Measurements from ENCODE around the gene WDR77. TPM values are rescaled to one million over a fixed set of nuclear protein-coding genes. Genes with fewer than 3 reads are reported as not detected.

WDR77 gene
- 20.2 TPM for polyA plus RNA-seq (2013, experiment 1 of 2)
- polyA plus RNA-seq (2013, experiment 2 of 2) = 20.5 TPM

- peak within 1 kb of the TSS; percentile 71 for H3K27ac ChIP-seq (replicated peaks; ENCODE audit: low read length)
- no peak within 1 kb of the TSS for H3K4ac ChIP-seq (ENCODE audit: low read length)
- no peaks in the 10 kb centered on the region for H3K27me3 ChIP-seq (ENCODE audit: control insufficient read depth in 3 of 3, insufficient read depth in 3 of 3, low read depth in 1 of 3, low read length in 3 of 3)
- H3K9me3 ChIP-seq (replicated peaks in 1 of 2; ENCODE audit: control insufficient read depth in 2 of 2, insufficient read depth in 1 of 2, low read depth in 1 of 2, low read length in 2 of 2) = no peaks in the 10 kb centered on the region
- peak within 1 kb of the TSS; percentile 70 for H3K23ac ChIP-seq (ENCODE audit: low read depth, low read length, poor library complexity)
- H2BK5ac ChIP-seq (ENCODE audit: low read length) = no peak within 1 kb of the TSS
- peak within 1 kb of the TSS; percentile 50 for H3K14ac ChIP-seq (ENCODE audit: low read length)
- peak within 1 kb of the TSS; percentile 89 for H2AFZ ChIP-seq (ENCODE audit: low read length)
- H3K9ac ChIP-seq (ENCODE audit: low read depth, low read length, poor library complexity) = peak within 1 kb of the TSS; percentile 96
- H2BK12ac ChIP-seq (ENCODE audit: low read length) = no peak within 1 kb of the TSS
- H3K36me3 ChIP-seq (replicated peaks in 1 of 2; ENCODE audit: control insufficient read depth in 2 of 2, insufficient read depth in 2 of 2, low read length in 2 of 2) = peaks cover 13 to 65% of the 10 kb centered on the region in 2 donors
- no CpG with 5 or more reads among the region's 54 CpGs for WGBS, 2 donors (ENCODE audit: extremely low coverage in 2 of 2, insufficient read length in 2 of 2, insufficient replicate concordance in 1 of 2)
- H3K4me3 ChIP-seq (ENCODE audit: low read length in 2 of 2) = peak within 1 kb of the TSS; percentile 79 to 96
- peak within 1 kb of the TSS; percentile 69 for H3K4me2 ChIP-seq (ENCODE audit: insufficient read depth, low read length, poor library complexity, severe bottlenecking)
- no peak within 1 kb of the TSS for H4K91ac ChIP-seq (ENCODE audit: low read depth, low read length, poor library complexity)
- H2AK5ac ChIP-seq (ENCODE audit: low read depth, low read length) = no peak within 1 kb of the TSS
- H2BK15ac ChIP-seq (ENCODE audit: low read length) = no peak within 1 kb of the TSS
- H3K79me1 ChIP-seq (ENCODE audit: low read depth, low read length) = peaks cover 6% of the 10 kb centered on the region
- peaks cover 5 to 8% of the 10 kb centered on the region in 2 donors for H3K4me1 ChIP-seq (ENCODE audit: control insufficient read depth in 2 of 2, insufficient read depth in 1 of 2, low read depth in 1 of 2, low read length in 2 of 2)
- peak within 1 kb of the TSS; percentile 97 for H4K8ac ChIP-seq (ENCODE audit: low read depth, low read length)
- H3K18ac ChIP-seq (ENCODE audit: low read length) = peak within 1 kb of the TSS; percentile 93
- H2BK120ac ChIP-seq (ENCODE audit: low read depth, low read length) = peak within 1 kb of the TSS; percentile 43
- DNase-seq (ENCODE audit: low spot score) = peak; percentile 98
Measured at GRCh38 chr1:111448918-111449702, at the start of gene WDR77, which contains the start of gene ATP5PB. TSS of gene WDR77 (minus strand) at chr1:111449256. CDS start at chr1:111449169, 87 bp downstream. TSS of gene ATP5PB (plus strand) at chr1:111449464. CDS start at chr1:111449542, 78 bp downstream.

- no peaks in the 10 kb centered on the region for H3K36me3 ChIP-seq (replicated peaks in 1 of 2; ENCODE audit: control insufficient read depth in 2 of 2, insufficient read depth in 2 of 2, low read length in 2 of 2)
- no peak overlapping the region for H2BK12ac ChIP-seq (ENCODE audit: low read length)
- H3K4me3 ChIP-seq (ENCODE audit: low read length in 2 of 2) = no peak overlapping the region
- H2BK5ac ChIP-seq (ENCODE audit: low read length) = no peak overlapping the region
- no peak overlapping the region for H3K4me2 ChIP-seq (ENCODE audit: insufficient read depth, low read length, poor library complexity, severe bottlenecking)
- WGBS, 2 donors (ENCODE audit: extremely low coverage in 2 of 2, insufficient read length in 2 of 2, insufficient replicate concordance in 1 of 2) = no CpG with 5 or more reads among the region's 5 CpGs
- H4K8ac ChIP-seq (ENCODE audit: low read depth, low read length) = no peak overlapping the region
- peaks cover 0 to 1% of the 10 kb centered on the region in 2 donors for H3K9me3 ChIP-seq (replicated peaks in 1 of 2; ENCODE audit: control insufficient read depth in 2 of 2, insufficient read depth in 1 of 2, low read depth in 1 of 2, low read length in 2 of 2)
- peaks cover 0 to 1% (median 0%) of the 10 kb centered on the region in 3 experiments for H3K27me3 ChIP-seq (ENCODE audit: control insufficient read depth in 3 of 3, insufficient read depth in 3 of 3, low read depth in 1 of 3, low read length in 3 of 3)
- H2AFZ ChIP-seq (ENCODE audit: low read length) = no peak overlapping the region
- H2BK15ac ChIP-seq (ENCODE audit: low read length) = no peak overlapping the region
- no peak overlapping the region for H3K23ac ChIP-seq (ENCODE audit: low read depth, low read length, poor library complexity)
- no peak overlapping the region for H3K27ac ChIP-seq (replicated peaks; ENCODE audit: low read length)
- H4K91ac ChIP-seq (ENCODE audit: low read depth, low read length, poor library complexity) = no peak overlapping the region
- H3K18ac ChIP-seq (ENCODE audit: low read length) = no peak overlapping the region
- no peak overlapping the region for H2BK120ac ChIP-seq (ENCODE audit: low read depth, low read length)
- H3K4ac ChIP-seq (ENCODE audit: low read length) = no peak overlapping the region
- H3K4me1 ChIP-seq (ENCODE audit: control insufficient read depth in 2 of 2, insufficient read depth in 1 of 2, low read depth in 1 of 2, low read length in 2 of 2) = peaks cover 2 to 3% of the 10 kb centered on the region in 2 donors
- no peak overlapping the region for H3K14ac ChIP-seq (ENCODE audit: low read length)
- H2AK5ac ChIP-seq (ENCODE audit: low read depth, low read length) = no peak overlapping the region
- H3K79me1 ChIP-seq (ENCODE audit: low read depth, low read length) = no peaks in the 10 kb centered on the region
- H3K9ac ChIP-seq (ENCODE audit: low read depth, low read length, poor library complexity) = no peak overlapping the region
- no peak for DNase-seq (ENCODE audit: low spot score)
Measured at GRCh38 chr1:111497592-111497991, 48.5 kb upstream of the WDR77 start.

- Histone ChIP-seq H3K14ac (ENCODE audit: low read length) (no peak overlapping the region), H2BK12ac (ENCODE audit: low read length) (no peak overlapping the region), H3K79me1 (ENCODE audit: low read depth, low read length) (no peaks in the 10 kb centered on the region), H2BK5ac (ENCODE audit: low read length) (no peak overlapping the region), H3K9ac (ENCODE audit: low read depth, low read length, poor library complexity) (no peak overlapping the region), H3K18ac (ENCODE audit: low read length) (no peak overlapping the region), H3K4me1 (ENCODE audit: control insufficient read depth in 2 of 2, insufficient read depth in 1 of 2, low read depth in 1 of 2, low read length in 2 of 2) (peaks cover 2 to 3% of the 10 kb centered on the region in 2 donors), H3K4me2 (ENCODE audit: insufficient read depth, low read length, poor library complexity, severe bottlenecking) (no peak overlapping the region), H2AK5ac (ENCODE audit: low read depth, low read length) (no peak overlapping the region), H3K27me3 (ENCODE audit: control insufficient read depth in 3 of 3, insufficient read depth in 3 of 3, low read depth in 1 of 3, low read length in 3 of 3) (peaks cover 0 to 1% (median 0%) of the 10 kb centered on the region in 3 experiments), H2BK15ac (ENCODE audit: low read length) (no peak overlapping the region), H3K27ac (replicated peaks; ENCODE audit: low read length) (no peak overlapping the region), H3K9me3 (replicated peaks in 1 of 2; ENCODE audit: control insufficient read depth in 2 of 2, insufficient read depth in 1 of 2, low read depth in 1 of 2, low read length in 2 of 2) (peaks cover 0 to 1% of the 10 kb centered on the region in 2 donors), H4K8ac (ENCODE audit: low read depth, low read length) (no peak overlapping the region), H3K4ac (ENCODE audit: low read length) (no peak overlapping the region), H3K36me3 (replicated peaks in 1 of 2; ENCODE audit: control insufficient read depth in 2 of 2, insufficient read depth in 2 of 2, low read length in 2 of 2) (no peaks in the 10 kb centered on the region), H2BK120ac (ENCODE audit: low read depth, low read length) (no peak overlapping the region), H3K23ac (ENCODE audit: low read depth, low read length, poor library complexity) (no peak overlapping the region), H4K91ac (ENCODE audit: low read depth, low read length, poor library complexity) (no peak overlapping the region), H2AFZ (ENCODE audit: low read length) (no peak overlapping the region), H3K4me3 (ENCODE audit: low read length in 2 of 2) (no peak overlapping the region)
- WGBS, 2 donors (ENCODE audit: extremely low coverage in 2 of 2, insufficient read length in 2 of 2, insufficient replicate concordance in 1 of 2) = no CpG with 5 or more reads among the region's 4 CpGs
- no peak for DNase-seq (ENCODE audit: low spot score)
Measured at GRCh38 chr1:111496398-111496797, 47.3 kb upstream of the WDR77 start.

GRCh38 chr1:111491070-111491469 is 42.0 kb upstream of the WDR77 start:
- no CpG with 5 or more reads among the region's 7 CpGs for WGBS, 2 donors (ENCODE audit: extremely low coverage in 2 of 2, insufficient read length in 2 of 2, insufficient replicate concordance in 1 of 2)
- no peak overlapping the region for H3K9ac ChIP-seq (ENCODE audit: low read depth, low read length, poor library complexity)
- H3K36me3 ChIP-seq (replicated peaks in 1 of 2; ENCODE audit: control insufficient read depth in 2 of 2, insufficient read depth in 2 of 2, low read length in 2 of 2) = no peaks in the 10 kb centered on the region
- peaks cover 0 to 10% (median 1%) of the 10 kb centered on the region in 3 experiments for H3K27me3 ChIP-seq (ENCODE audit: control insufficient read depth in 3 of 3, insufficient read depth in 3 of 3, low read depth in 1 of 3, low read length in 3 of 3)
- no peak overlapping the region for H2BK5ac ChIP-seq (ENCODE audit: low read length)
- no peak overlapping the region for H3K4me3 ChIP-seq (ENCODE audit: low read length in 2 of 2)
- H3K18ac ChIP-seq (ENCODE audit: low read length) = no peak overlapping the region
- no peak overlapping the region for H2AK5ac ChIP-seq (ENCODE audit: low read depth, low read length)
- H3K14ac ChIP-seq (ENCODE audit: low read length) = no peak overlapping the region
- H2BK15ac ChIP-seq (ENCODE audit: low read length) = no peak overlapping the region
- DNase-seq (ENCODE audit: low spot score) = no peak
- H2BK12ac ChIP-seq (ENCODE audit: low read length) = no peak overlapping the region
- H4K91ac ChIP-seq (ENCODE audit: low read depth, low read length, poor library complexity) = no peak overlapping the region
- no peak overlapping the region for H3K23ac ChIP-seq (ENCODE audit: low read depth, low read length, poor library complexity)
- no peak overlapping the region for H3K27ac ChIP-seq (replicated peaks; ENCODE audit: low read length)
- no peaks in the 10 kb centered on the region for H3K9me3 ChIP-seq (replicated peaks in 1 of 2; ENCODE audit: control insufficient read depth in 2 of 2, insufficient read depth in 1 of 2, low read depth in 1 of 2, low read length in 2 of 2)
- H3K4me1 ChIP-seq (ENCODE audit: control insufficient read depth in 2 of 2, insufficient read depth in 1 of 2, low read depth in 1 of 2, low read length in 2 of 2) = no peaks in the 10 kb centered on the region
- no peaks in the 10 kb centered on the region for H3K79me1 ChIP-seq (ENCODE audit: low read depth, low read length)
- H3K4ac ChIP-seq (ENCODE audit: low read length) = no peak overlapping the region
- H2AFZ ChIP-seq (ENCODE audit: low read length) = no peak overlapping the region
- no peak overlapping the region for H4K8ac ChIP-seq (ENCODE audit: low read depth, low read length)
- no peak overlapping the region for H3K4me2 ChIP-seq (ENCODE audit: insufficient read depth, low read length, poor library complexity, severe bottlenecking)
- H2BK120ac ChIP-seq (ENCODE audit: low read depth, low read length) = no peak overlapping the region

Data from neuronal stem cell (in vitro differentiated cells).